Measurements from ENCODE around the gene ARHGAP45.

Gene ARHGAP45

GRCh38 chr19:1067341-1067957 lies 482 bp downstream of the ARHGAP45 start:
- no peak overlapping the region for H3K27ac ChIP-seq (ENCODE audit: low read depth, low read length)
- H3K27me3 ChIP-seq (ENCODE audit: control insufficient read depth, insufficient read depth, low read length): peaks cover 58% of the 10 kb centered on the region
- H3K9ac ChIP-seq (ENCODE audit: low read length): no peak overlapping the region
- H3K9me3 ChIP-seq (ENCODE audit: control insufficient read depth, insufficient read depth, low read depth, low read length): no peaks in the 10 kb centered on the region
- H3K4me1 ChIP-seq (ENCODE audit: control insufficient read depth, insufficient read depth, low read length): peaks cover 35% of the 10 kb centered on the region
- H3K4me3 ChIP-seq (ENCODE audit: low read depth, low read length): peak overlapping the region; percentile 64
- H3K36me3 ChIP-seq (ENCODE audit: control insufficient read depth, insufficient read depth, low read length): no peaks in the 10 kb centered on the region

DNA sequence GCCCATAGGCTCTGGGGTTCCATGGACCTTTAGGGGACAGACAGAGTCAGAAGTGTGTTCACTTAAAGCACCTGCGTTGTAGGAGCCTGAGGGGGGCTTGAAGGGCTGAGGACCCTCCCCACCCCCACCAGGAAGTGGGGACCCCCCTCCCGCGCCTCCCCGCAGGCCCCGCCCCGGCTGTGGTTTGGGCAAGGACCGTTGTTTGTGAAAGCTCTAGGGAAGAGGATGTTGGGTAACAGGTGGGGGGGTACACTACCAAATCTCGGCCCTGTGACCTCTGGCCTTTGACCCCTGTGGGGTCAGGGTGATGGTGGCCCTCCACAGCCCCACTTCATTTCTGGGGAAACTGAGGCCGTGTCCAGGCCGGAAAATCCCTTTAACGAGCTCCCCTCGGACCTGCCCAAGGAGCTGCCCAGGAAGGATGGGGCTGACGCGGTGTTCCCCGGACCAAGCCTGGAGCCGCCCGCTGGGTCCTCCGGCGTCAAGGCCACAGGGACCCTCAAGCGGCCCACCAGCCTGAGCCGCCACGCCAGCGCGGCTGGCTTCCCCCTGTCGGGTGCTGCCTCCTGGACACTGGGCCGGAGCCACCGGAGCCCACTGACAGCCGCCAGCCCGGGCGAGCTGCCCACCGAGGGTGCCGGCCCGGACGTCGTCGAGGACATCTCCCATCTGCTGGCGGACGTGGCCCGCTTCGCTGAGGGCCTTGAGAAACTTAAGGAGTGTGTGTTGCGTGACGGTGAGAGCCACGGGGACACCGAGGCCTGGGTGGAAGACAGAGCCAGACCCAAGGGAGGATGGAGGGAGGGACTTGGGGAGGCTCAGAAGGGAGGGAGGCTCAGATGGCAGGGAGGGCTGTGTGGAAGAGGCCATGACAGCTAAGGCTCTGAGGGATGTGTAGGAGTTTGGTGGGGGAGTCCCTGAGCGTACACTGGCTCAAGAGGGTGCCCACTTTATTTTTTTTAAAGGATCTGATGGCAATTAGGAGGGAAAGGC lies 1.3 kb downstream of the ARHGAP45 start:
- Histone ChIP-seq H3K36me3 (ENCODE audit: control insufficient read depth, insufficient read depth, low read length) (peaks cover 1% of the 10 kb centered on the region), H3K4me1 (ENCODE audit: control insufficient read depth, insufficient read depth, low read length) (peaks cover 33% of the 10 kb centered on the region), H3K4me3 (ENCODE audit: low read depth, low read length) (no peak overlapping the region), H3K27ac (ENCODE audit: low read depth, low read length) (no peak overlapping the region), H3K9ac (ENCODE audit: low read length) (no peak overlapping the region), H3K27me3 (ENCODE audit: control insufficient read depth, insufficient read depth, low read length) (peaks cover 58% of the 10 kb centered on the region), H3K9me3 (ENCODE audit: control insufficient read depth, insufficient read depth, low read depth, low read length) (no peaks in the 10 kb centered on the region)

DNA sequence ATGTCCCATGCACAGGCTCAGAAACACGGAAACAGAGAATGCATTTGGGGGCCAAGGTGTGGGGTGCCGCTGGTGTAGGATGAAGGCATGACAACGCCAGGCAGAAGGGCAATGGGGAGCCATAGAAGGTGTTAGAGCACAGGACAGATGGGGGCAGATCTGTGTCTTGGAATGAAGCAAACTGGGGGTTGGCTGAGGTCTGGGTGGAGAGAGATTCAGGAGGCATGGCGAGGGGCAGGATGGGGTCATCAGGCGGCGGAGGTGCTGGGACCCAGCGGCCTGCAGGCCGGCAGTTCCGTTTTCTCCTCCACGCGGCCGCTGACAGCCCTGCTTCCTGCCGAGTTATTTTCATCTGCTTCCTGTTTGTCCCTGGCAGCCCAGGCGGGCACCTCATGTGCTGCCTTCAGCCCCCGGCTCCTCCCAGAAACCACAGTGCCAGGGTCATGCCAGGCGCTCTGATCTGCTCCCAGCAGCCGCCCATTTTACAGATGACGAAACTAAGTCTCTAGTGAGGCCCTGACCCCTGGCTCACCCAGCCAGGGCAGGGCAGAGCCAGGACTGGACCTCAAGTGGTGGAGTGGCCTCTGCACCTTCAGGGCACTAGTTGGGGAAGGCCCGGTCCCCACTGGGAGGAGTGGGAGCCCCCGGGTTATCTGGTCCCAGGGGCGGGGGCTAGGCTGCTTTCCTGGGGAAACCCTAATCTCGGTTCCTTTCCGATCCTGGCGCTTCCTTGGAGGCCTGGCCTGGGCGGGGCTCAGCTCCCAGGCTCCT lies 2.2 kb downstream of the ARHGAP45 start:
- Histone ChIP-seq H3K4me3 (ENCODE audit: low read depth, low read length) (no peak overlapping the region), H3K9ac (ENCODE audit: low read length) (no peak overlapping the region), H3K4me1 (ENCODE audit: control insufficient read depth, insufficient read depth, low read length) (peaks cover 25% of the 10 kb centered on the region), H3K9me3 (ENCODE audit: control insufficient read depth, insufficient read depth, low read depth, low read length) (no peaks in the 10 kb centered on the region), H3K36me3 (ENCODE audit: control insufficient read depth, insufficient read depth, low read length) (peaks cover 9% of the 10 kb centered on the region), H3K27me3 (ENCODE audit: control insufficient read depth, insufficient read depth, low read length) (peaks cover 58% of the 10 kb centered on the region), H3K27ac (ENCODE audit: low read depth, low read length) (no peak overlapping the region)

GRCh38 chr19:1070576-1070930 lies 3.6 kb downstream of the ARHGAP45 start:
- H3K4me1 ChIP-seq (ENCODE audit: control insufficient read depth, insufficient read depth, low read length): peaks cover 17% of the 10 kb centered on the region
- no peak overlapping the region for H3K9ac ChIP-seq (ENCODE audit: low read length)
- H3K9me3 ChIP-seq (ENCODE audit: control insufficient read depth, insufficient read depth, low read depth, low read length): no peaks in the 10 kb centered on the region
- peak overlapping the region; percentile 69 for H3K4me3 ChIP-seq (ENCODE audit: low read depth, low read length)
- peaks cover 12% of the 10 kb centered on the region for H3K36me3 ChIP-seq (ENCODE audit: control insufficient read depth, insufficient read depth, low read length)
- no peak overlapping the region for H3K27ac ChIP-seq (ENCODE audit: low read depth, low read length)
- H3K27me3 ChIP-seq (ENCODE audit: control insufficient read depth, insufficient read depth, low read length): peaks cover 54% of the 10 kb centered on the region

- H3K9ac ChIP-seq (ENCODE audit: low read length): peak overlapping the region; percentile 33
- H3K4me3 ChIP-seq (ENCODE audit: low read depth, low read length): peak overlapping the region; percentile 69
- peaks cover 11% of the 10 kb centered on the region for H3K4me1 ChIP-seq (ENCODE audit: control insufficient read depth, insufficient read depth, low read length)
- H3K27ac ChIP-seq (ENCODE audit: low read depth, low read length): no peak overlapping the region
- H3K9me3 ChIP-seq (ENCODE audit: control insufficient read depth, insufficient read depth, low read depth, low read length): no peaks in the 10 kb centered on the region
- peaks cover 51% of the 10 kb centered on the region for H3K27me3 ChIP-seq (ENCODE audit: control insufficient read depth, insufficient read depth, low read length)
- H3K36me3 ChIP-seq (ENCODE audit: control insufficient read depth, insufficient read depth, low read length): peaks cover 18% of the 10 kb centered on the region
Measured at GRCh38 chr19:1070931-1071791, 4.2 kb downstream of the ARHGAP45 start.

- Histone ChIP-seq H3K4me1 (ENCODE audit: control insufficient read depth, insufficient read depth, low read length) (peaks cover 4% of the 10 kb centered on the region; the same call in 1 of the 2 replicates), H3K36me3 (ENCODE audit: control insufficient read depth, insufficient read depth, low read length) (peaks cover 18% of the 10 kb centered on the region), H3K9ac (ENCODE audit: low read length) (no peak overlapping the region), H3K4me3 (ENCODE audit: low read depth, low read length) (no peak overlapping the region), H3K27ac (ENCODE audit: low read depth, low read length) (no peak overlapping the region), H3K27me3 (ENCODE audit: control insufficient read depth, insufficient read depth, low read length) (peaks cover 39% of the 10 kb centered on the region), H3K9me3 (ENCODE audit: control insufficient read depth, insufficient read depth, low read depth, low read length) (no peaks in the 10 kb centered on the region)
Measured at GRCh38 chr19:1072371-1073015, 5.5 kb downstream of the ARHGAP45 start.

- no peak overlapping the region for H3K9ac ChIP-seq (ENCODE audit: low read length)
- peaks cover 4% of the 10 kb centered on the region; the same call in 1 of the 2 replicates for H3K4me1 ChIP-seq (ENCODE audit: control insufficient read depth, insufficient read depth, low read length)
- H3K36me3 ChIP-seq (ENCODE audit: control insufficient read depth, insufficient read depth, low read length): peaks cover 21% of the 10 kb centered on the region
- no peak overlapping the region for H3K4me3 ChIP-seq (ENCODE audit: low read depth, low read length)
- H3K27ac ChIP-seq (ENCODE audit: low read depth, low read length): no peak overlapping the region
- peaks cover 35% of the 10 kb centered on the region for H3K27me3 ChIP-seq (ENCODE audit: control insufficient read depth, insufficient read depth, low read length)
- no peaks in the 10 kb centered on the region for H3K9me3 ChIP-seq (ENCODE audit: control insufficient read depth, insufficient read depth, low read depth, low read length)
Measured at GRCh38 chr19:1073063-1073955, 6.3 kb downstream of the ARHGAP45 start.

GRCh38 chr19:1073956-1074517 lies 7.1 kb downstream of the ARHGAP45 start:
- Histone ChIP-seq H3K27me3 (ENCODE audit: control insufficient read depth, insufficient read depth, low read length) (peaks cover 31% of the 10 kb centered on the region), H3K9ac (ENCODE audit: low read length) (no peak overlapping the region), H3K4me3 (ENCODE audit: low read depth, low read length) (no peak overlapping the region), H3K36me3 (ENCODE audit: control insufficient read depth, insufficient read depth, low read length) (peaks cover 21% of the 10 kb centered on the region), H3K27ac (ENCODE audit: low read depth, low read length) (no peak overlapping the region), H3K9me3 (ENCODE audit: control insufficient read depth, insufficient read depth, low read depth, low read length) (no peaks in the 10 kb centered on the region), H3K4me1 (ENCODE audit: control insufficient read depth, insufficient read depth, low read length) (peaks cover 4% of the 10 kb centered on the region; the same call in 1 of the 2 replicates)

DNA sequence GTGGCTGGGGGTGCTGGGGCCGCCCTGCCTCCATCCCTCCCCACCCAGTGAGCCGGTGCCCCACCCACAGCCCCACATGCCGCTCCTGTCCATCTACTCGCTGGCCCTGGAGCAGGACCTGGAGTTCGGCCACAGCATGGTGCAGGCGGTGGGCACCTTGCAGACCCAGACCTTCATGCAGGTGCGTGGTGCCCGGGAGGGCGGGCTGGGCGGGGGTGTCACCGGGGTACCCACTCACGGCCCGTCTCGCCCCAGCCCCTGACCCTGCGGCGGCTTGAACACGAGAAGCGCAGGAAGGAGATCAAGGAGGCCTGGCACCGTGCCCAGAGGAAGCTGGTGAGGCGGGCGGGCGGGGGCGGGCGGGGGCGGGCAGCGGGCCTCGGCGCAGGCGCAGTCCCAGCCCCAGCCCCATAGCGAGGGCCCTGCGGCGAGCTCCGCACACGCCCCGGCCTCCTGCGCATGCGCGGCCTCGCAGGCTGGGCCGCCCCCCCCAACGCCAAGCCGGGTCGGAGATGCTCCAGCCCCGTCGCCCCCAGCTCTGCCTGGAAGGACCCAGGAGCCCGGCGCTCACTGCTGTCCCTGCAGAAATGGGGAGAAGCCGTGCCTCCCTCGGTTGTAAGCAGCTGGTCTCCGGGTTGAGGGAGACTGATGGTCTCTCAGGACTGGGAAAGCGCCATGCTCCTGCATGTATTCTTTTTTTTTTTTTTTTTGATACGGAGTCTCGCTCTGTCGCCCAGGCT lies 7.7 kb downstream of the ARHGAP45 start:
- H3K4me1 ChIP-seq (ENCODE audit: control insufficient read depth, insufficient read depth, low read length): peaks cover 4% of the 10 kb centered on the region; the same call in 1 of the 2 replicates
- H3K4me3 ChIP-seq (ENCODE audit: low read depth, low read length): no peak overlapping the region
- peaks cover 21% of the 10 kb centered on the region for H3K36me3 ChIP-seq (ENCODE audit: control insufficient read depth, insufficient read depth, low read length)
- H3K27me3 ChIP-seq (ENCODE audit: control insufficient read depth, insufficient read depth, low read length): peaks cover 24% of the 10 kb centered on the region
- H3K9me3 ChIP-seq (ENCODE audit: control insufficient read depth, insufficient read depth, low read depth, low read length): no peaks in the 10 kb centered on the region
- H3K9ac ChIP-seq (ENCODE audit: low read length): no peak overlapping the region
- H3K27ac ChIP-seq (ENCODE audit: low read depth, low read length): no peak overlapping the region
